RPMI7951 (cell line): ENCODE results near the gene SDC4. TPM values are rescaled to one million over a fixed set of nuclear protein-coding genes. Genes with fewer than 3 reads are reported as not detected.

Experiments
- DNase-seq: peaks from one replicate; pipeline ENCODE4 v3.0.0-alpha.2; 2012; ENCODE audit warnings: low read depth
- total RNA-seq: library from RNA; depleted of rRNA; stranded (reverse); fragments of >200 nt; shearing (Covaris generic); gene quantifications from 2 replicates; pipeline ENCODE4 v1.2.3, GENCODE V29; 2014

The SDC4 gene
- total RNA-seq, 1 experiment from 2014 or later = 88.2 TPM

DNA sequence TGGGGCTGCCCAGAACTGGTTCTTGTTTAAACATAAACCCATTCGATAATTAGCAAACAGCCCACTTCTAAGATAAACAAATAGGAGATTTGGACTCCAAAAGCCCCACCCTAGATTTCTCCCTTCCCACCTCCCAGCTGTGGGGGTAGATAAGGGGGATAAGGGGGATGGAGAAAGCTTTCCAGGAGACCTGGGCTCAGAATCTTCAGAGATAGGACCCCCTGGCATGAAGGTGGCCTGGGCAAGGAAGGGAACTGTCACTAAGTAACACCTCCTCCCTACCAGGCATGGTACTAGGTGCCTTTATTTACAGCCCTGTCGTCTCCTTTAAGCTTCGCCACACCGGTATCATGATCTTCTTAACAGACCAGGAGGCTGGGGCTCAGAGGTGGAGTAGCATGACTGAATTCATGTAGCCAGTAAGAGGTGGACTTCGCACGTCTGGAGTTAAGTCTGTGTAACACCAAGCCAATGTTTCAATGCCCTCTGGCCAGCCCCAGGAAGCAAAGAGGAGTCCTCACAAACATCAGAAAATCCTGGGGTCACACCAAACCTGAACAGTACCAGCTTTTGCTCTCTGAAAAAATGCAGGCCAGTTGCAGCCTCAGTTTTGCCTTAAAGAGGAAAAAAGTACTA is 4.6 kb downstream of the SDC4 start:
- no peak for DNase-seq

DNA sequence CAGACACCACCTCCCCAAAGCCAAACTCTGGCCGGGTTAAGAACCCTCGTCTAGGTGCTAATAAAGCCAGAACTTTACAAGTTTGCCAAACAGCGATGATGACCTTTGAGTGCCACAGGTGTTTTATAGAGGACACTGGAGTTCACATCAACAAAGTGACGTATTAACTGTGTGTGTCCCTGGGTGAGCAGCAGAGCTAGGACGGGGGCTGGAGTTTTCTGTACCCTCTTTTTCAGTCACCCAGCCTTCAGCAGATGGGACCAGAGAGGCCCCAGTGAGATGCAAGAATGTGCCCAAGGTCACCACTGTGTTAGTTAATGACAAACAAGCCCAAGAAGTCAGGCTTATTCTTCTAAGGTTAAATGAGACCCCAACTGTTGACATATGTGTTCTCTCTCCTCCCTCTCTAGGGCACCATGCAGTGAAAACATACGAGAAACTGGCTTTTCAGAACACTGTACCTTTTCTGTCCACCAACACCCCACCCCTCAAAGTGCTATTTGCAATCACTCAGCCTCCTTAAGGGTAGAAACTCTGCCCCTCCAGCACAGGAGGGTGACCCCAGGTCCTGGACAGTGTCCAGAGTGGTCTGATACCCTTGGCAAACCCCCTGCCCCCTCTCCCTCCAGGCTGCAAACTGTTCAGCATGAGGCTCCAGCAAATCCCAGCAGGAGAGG is 5.2 kb downstream of the SDC4 start:
- DNase-seq = no peak

DNA sequence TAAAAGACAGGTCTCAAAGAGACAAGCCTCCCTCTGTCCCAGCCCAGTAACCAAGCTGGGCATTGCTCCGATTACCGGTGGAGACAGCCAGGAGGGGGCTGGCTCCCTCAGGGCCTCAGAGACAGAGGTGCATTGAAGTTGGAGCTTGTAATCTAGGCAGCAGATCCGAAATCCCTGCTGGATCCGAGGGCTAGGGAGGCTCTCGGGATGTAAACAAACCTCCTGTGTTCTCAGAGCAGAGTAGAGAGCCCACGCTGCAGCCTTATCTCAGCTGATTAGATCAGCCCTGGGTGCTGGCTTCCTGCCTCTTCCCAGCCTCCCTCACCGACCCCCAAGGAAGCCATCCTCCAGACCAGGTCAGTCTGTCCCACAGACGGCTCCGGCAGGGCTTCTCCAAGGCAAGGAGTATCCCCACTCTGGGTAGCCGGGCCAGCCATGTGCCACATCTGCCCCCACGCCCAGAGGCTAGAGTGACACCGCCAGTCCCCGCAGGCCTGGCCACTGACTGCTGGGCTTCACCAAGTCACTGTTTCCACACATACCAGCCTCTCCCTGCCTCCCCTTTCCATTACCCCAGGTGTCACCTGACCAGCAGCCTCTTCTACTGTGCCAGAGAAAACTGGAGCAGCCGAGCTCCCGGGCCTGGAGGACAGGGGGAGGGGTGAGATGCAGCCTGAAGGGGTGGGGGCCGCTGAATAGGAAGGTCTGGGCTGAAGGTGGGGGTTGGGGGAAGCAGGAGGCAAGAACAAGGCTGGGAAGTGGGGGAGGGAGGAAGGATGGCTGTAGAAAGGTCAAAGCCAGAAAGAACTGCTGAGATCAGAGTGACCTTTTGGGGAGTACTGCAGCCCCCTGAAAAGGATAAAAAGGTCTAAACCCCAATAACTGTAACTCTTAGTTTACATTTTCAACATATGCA is 6.0 kb downstream of the SDC4 start:
- DNase-seq = peak; percentile 61

DNA sequence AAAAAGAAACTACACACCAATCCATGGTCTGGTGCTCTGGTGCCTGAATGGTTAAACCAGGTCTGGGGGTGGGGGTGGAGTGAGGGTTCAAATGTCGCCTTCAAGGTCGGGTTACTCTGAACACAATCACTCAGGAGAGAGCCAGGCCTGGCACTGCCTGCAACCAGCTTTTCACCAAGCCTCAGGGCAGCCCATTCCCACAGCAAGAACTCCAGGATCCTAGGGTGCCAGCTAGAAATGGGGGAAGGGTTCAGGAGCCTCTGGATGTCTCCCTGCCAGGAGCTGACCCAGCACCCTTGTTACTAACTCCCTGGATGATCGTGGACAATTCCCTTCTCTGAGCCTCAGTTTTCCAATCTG is 6.7 kb downstream of the SDC4 start:
- no peak for DNase-seq

DNA sequence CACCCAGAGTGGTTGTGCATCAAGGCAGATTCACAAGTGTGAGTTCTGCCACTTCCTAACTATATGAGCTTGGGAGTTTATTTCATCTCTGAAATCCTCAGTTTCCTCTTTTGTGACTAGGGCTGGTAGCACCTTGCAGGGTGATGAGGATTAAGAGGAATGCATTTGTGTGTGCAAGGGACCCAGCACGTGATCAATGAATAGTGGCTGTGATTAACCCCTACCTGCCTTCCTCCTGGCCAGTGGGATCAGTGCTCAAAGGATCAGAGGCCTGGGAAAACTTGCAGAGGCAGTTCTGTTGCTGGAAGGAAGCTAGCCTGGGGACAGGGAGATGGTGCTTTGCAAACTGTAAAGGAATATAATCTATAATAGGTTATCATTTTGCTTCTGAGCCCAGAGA is 7.3 kb downstream of the SDC4 start:
- DNase-seq = no peak

DNA sequence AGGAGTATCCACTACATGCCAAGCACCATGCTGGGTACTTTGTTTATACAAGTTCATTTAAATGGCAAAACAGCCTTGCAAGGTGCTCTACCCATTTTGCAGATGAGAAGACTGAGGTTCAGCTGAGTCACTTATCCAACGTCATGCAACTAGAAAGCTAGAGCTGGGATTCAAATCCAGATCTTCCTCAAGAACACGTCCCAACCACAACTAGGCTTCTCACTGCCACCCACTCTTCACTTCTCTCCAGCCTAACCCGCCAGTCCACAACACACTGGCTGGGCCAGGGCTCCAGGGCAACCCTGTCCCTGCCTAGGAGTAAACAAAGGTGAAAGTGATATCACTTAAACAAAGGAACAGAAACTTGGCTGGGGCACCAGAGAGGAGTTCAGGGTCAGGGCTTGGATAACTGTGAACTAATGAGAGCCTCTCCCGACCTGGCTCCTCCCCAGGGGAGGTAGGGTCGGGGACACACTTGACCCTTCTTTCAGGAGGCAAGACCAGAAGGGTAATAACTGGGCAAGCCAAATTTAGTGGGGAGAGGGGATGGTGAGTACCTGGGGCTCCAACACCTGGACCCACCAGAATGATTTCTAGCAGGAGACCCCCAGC is 7.9 kb downstream of the SDC4 start:
- no peak for DNase-seq

DNA sequence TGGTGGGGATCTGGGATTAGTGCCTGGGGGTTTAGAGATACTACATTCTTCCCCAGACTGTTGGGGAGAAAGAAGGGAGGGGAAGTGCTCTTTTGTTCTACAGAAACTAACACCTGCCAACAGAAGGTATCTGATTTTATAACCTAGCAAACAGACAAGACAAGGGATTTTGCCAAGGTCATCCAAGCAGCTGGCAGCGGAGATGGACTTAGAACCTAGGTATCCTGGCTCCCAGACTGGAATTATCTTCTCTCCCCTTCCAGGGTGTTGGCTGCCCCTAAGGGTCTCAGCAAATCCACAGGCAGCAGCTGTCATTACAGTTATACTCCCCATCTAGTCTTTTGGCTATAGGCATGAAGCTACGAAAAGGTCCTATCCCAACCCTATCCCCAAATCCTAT is 8.4 kb downstream of the SDC4 start:
- DNase-seq = no peak

DNA sequence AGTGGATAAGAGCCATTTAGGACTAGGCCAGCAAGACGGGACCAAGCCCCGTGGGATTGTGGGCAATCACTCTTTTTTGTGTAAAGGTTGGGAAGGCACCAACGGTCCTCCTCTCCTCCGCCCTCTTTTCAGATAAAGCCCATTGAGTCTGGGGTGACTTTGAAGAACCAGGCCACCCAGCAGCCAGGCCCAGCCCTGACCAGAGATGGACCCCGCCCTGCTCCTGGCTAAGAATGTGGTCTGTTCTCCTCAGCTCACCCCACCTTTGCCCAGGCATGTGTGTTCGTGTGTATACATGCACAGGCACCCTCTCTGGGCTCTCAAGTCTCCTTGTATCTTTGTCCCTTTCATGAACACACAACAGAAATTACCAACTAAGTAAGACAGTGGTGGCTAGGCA is 9.1 kb downstream of the SDC4 start:
- no peak for DNase-seq

DNA sequence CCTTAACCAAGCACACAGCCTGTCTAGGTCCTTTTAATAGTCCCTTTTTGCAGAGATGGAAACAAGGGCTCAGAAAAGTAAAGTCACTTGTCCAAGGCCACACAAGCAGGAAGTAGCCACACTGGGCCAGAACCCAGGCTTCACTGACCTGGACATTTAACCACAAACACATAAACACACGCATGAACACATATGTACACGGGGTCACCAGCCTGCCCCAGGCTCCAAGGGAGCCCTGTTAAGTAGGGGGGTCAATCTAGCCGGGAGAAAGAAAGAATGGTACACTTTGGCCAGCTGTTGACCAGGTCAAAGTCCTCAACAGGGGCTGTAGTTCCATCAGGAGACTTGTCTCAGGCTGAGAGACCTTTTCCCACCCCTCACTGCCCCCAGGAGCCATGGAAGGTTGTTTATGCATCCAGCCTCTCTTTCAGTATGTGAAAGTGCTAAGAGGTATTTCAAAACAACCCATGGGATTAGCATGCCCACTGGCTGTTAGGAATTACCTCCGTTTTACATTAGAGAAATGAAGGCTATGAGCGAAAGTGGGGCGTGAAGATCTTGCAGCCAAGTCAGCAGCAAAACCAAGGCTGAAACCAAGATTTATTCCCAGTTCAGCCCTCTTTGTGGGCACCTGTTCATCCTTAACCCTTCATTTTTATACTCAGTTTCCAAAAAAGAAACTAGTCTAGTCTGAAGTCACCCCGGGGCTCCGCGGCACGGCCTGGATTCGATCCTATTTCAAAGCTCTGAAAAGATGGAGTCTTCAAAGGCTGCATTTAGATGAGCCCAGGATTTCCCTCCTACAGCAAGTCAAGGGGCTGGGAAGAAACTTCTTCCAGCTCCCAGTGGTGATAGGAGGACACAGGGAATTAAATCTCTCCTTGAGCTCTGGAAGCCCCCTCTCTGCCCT is 9.8 kb downstream of the SDC4 start:
- no peak for DNase-seq

DNA sequence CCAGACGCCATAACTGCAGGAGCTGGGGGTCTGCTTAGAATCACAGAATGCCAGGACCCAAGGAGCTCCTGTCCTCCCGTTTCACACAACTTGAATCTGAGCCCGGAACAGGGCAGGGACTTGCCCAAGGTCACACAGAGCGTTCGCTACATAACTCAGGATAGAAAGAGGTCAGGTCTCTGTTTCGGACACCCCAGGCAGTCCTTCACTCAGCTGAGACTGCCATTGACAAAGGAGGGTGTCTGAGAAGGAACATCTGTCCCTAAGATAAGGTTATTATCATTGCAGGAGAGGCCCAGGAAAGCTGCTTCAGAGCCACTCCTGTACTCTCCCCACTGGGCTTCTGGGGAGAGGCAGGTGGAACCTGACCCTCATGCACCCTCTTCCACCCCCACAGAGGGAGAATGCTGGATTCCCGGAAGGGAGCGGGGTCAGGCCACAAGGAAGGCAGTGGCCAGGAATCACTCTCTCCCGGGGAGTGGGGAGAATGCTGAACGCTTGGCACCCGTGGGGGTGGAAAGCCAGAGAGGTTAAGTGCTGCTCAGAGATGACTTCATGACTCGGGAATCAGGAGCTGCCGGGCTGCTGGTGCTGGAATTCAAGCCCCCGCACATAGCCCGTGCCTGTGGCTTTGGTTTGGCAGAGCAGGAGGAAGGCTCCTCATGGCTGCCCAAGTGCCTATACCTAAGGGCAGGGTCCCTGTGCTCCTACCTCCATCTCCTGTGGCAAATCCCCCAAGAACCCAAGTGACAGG is 10.7 kb downstream of the SDC4 start:
- peak; percentile 93 for DNase-seq

DNA sequence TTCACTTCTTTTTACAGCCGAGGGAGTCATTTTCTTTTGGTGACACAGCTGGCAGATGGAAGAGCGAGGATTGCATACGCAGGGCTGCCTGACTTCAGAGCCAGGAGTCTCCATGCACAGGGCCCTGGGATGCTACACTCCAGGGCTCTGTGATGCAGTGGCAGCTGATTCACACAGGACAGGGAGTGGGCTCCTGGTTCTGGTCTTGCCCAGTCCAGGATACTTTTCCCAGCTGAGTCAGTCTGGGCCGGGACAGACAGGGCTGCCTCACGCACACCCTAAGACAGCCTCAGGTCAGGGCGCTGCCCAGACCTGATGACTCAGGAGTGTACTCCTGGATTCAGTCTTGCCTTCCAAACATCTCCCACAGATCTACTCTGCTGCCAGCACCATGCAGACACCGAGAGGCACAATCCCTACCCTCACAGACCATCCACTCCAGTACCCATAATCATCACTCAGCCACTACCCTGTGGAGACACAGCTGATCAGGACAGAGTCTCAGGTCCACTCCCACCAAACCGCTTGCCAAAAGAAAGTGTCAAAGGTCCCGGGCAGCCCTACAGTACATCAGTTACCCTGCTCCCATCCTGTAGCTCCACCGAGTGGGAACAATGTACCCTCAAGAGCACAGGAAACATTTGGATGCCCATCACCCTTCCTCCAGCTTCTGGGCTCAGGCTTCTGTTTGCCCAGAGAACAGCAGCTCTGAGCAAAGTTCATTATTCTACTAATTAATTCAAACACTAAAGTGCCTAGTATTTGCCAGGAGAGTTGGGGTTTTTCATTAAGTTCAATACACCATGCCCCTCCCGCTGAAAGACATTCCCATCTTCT is 11.5 kb downstream of the SDC4 start:
- DNase-seq = peak; percentile 98

DNA sequence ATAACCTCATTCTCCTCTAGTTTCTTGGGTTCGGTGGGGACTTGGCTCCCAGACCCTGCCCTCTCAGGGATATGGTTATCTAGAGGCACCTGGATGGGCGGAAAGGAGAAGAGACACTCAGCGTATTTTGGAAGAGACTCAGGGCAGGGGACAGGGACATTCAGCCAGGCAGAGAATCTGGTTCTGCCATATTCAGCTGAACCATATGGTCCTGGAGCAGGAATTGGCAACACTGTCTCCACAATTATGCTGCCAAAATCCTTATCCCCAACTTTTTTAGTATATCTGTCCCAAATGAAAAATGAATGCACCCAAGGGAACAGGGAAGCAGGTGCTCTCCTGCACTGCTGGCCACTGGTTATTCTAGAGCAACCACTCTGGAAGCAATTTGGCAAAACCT is 17.7 kb downstream of the SDC4 start:
- DNase-seq = no peak

DNA sequence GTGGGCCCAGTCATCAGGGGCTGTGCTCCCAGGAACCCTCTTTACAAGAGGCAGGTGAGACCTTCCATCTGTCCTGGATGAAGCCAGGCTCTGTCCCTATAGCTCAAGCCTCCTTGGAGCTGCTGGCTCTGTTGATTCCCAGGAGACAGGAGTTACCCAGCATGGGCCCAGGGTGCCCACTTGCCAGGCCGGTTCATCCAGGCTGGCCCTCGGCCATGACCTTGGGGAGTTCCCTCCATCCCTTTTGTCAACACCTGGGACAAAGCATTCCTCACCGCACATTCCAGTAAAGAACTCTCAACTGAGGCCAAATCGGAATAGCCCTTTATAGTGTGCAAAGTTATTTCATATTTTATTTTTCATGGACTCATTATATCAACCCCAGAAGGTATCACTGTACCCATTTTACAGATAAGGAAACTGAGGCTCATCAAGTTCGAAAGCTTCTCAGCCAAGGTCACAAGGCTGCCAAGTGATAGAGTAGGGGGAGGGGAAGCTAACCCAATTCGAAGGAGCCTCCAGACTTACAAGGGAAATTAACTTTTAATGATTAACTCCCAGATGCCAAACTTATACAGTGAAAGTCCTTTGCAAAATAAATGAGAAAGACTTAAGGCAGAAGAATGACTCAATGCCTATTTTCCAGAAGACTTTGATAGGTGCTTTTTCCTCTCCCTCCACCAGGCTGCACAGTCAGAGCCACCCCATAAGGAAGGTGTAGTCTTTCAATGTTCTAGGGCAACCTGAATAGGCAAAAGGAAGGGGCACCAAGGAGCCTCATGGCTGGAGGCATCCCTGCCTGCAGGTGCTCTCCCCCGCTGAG is 18.5 kb downstream of the SDC4 start:
- no peak for DNase-seq

DNA sequence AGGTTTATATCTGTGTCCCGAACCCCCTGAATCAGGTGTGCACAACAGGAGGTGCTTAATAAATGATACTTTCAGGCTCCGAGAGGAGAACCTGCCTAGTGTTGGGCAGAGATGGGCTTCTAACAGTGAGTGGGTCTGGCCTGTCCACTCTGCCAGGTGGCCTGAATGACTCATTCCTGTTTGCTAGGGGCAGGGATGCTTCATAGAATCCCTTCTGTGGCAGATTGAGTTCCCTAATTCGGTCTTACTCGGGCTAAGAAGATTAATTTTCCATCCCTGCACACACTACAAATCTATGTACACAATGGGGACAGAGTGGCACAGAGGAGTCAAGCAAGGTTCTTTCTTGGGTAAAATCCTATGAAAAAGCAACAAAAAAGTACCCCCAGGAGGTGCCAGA is 19.8 kb downstream of the SDC4 start:
- DNase-seq = peak; percentile 28

DNA sequence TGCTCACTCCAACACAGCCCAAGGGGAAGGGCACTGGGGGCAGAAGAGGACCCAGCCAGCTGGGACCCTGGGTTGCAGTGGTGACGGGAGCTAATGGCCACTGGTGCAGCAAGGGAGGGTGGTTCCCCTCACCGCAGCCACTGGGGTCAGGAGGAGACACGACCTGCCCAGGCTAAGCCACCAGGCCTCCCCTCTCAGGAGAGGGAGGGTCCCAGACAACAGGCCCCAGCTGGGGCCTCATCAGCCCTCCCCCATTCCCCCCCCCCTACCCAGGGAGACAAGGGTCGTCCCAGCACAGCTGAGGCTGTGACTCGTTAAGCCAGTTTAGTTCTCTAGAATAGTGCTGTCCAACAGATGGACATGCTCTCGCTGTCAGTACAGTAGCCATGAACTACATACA is 22.9 kb downstream of the SDC4 start:
- DNase-seq = no peak

DNA sequence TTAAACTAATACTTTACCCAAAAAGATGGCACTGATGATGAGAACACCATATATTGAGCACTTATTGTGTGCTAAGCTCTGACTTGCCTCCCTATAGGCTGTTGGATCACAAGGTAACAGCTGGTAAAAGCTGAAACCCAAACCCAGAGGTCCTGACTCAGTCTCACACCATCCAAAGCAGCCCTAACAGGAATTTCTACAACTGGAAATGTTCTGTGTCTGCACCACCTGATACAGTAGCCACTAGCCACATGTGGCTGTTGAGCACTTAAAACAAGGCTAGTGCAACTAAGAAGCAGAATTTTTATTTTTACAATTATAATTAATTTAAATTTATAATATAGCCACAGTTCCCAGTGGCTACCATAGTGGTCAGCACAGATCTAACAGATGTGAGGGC is 24.5 kb downstream of the SDC4 start:
- DNase-seq = no peak

DNA sequence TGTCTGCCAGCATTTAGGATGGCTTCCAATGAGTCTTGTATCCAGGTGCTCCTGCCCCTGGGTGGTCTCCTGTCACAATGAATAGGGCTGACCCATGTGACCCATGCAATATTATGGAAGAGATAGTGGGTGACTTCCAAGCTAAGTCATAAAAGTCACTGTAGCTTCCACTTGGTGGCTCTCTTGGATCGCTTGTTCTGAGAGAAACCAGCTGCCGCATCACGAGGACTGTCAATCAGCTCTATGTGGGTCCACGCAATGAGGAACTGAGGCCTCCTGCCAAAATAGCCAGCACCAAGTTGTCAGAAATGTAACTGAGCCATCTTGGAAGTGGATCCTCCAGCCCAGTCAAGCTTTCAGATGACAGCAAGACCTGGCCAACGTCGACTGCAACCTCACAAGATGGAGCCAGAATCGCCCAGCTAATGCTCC is 25.3 kb downstream of the SDC4 start:
- peak; percentile 80 for DNase-seq

DNA sequence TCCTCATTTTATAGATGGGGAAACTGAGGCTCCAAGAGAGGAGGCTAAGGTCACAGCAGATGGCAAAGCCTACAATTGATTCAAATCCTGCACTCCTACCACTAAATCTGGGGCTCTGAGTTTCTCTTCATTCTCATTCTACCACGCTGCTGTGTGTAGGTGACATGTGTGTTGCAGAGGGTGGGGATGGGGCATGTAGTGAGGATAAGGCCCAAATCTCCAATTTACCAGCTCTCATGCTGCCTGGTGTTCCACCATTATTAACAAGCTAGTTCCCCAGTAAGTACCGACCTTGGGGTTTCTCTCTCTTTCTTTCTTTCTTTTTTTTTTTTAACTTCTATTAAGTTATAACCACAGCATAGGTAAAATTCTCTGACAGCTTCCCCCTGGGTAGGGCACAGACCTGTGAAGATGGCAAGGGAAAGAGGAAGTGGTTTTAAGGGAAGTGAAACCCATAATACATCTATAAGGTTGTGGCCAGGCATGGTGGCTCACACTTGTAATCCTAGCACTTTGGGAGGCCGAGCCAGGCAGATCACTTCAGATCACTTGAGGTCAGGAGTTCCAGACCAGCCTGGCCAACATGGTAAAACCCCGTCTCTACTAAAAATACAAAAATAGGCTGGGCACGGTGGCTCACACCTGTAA is 27.2 kb downstream of the SDC4 start:
- no peak for DNase-seq
